ENCODE measurements around the gene SDHB.

SDHB gene

DNA sequence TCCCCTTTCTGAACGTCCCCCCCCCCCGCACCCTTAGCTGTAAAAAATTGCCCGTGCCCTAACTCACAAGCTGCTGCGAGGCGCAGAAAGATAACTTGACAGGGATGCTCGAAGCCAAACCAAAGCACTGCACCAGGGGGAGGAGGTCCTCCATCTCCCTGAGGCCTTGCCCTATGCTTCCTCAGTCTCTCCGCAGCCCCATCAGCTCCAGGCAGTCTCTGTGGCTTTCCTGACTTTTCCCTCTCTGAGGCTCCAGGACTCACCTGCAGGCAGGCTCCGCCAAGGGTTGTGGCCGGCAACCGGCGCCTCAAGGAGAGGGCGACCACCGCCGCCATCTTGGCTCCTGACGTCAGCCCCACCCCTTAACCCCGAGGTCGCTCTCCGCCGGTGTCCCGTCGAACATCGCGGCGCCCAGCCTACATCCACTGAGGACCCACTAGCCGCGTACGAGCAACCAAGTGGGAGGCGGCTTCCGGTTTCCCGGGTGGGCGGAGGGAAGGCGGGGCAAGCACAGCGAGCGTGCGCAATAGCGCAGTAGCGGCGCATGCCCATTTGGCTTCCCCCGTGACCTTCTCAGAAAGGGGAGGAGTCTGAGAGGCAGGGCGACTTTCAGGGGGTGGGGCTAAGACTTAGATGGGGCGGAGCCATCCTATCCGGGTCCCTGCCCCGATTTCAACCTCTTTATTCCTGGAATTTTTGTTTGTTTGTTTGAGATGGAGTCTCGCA, at the start of gene SDHB:
TSS of gene SDHB (minus strand) at position 348 of the 726 bp plus-strand sequence. CDS start at position 335, 13 bp downstream.
- DNase-seq: peak; percentile 83

GRCh38 chr1:17102232-17102631, 48.4 kb upstream of the SDHB start:
- no peak for DNase-seq

DNA sequence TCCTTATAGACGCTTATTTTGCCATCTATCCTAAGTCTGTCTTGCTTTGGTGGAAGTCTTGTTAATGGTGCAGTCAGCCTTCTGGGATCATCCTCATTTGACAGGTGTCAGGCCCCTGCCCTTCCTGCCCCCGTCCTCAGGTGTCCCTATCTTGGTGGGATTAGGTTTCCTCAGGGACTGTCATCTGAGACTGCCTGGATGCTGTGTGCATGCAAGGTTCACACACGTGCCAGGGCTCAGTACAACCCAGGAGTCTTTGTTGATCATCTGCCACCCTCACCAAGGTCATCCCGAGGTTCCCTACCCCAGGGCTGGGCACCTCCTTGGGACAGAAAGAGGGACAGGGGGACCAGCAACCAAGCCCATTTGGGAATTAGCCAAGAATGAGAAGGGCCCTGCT, 47.4 kb upstream of the SDHB start:
- DNase-seq: no peak

DNA sequence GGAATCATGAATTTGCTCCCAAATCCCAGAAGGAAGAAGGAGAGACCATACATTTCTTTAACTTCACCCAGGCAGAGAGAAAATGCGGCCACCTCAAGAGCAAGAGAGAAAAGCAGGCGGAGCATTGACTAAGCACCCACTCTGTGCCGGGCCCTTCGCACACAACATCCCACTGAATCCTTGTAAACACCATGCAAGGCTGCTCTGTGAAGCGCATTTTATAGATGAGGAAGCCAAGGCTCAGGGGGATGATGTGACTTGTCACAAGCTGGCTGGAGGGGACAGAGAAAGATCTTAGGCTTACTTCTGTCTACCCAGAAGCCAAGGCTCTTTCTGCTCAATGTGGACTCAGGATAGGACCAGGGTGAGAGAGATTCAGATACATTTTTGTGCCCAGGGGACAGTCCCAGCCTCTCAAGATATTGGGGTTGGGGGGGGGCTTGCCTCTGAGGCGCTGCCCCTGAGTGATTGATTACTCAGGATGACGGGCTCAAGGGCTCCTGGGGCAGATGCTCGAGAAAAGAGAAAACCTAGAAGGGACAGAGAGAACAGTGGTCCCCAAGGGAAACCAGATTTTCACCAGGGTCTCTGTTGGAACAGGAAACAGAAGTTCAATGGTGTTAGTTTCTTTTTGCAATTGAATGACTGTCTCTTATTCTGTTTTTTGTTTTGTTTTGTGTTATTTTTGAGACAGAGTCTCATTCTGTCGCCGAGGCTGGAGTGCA, 45.9 kb upstream of the SDHB start:
- DNase-seq: no peak

DNA sequence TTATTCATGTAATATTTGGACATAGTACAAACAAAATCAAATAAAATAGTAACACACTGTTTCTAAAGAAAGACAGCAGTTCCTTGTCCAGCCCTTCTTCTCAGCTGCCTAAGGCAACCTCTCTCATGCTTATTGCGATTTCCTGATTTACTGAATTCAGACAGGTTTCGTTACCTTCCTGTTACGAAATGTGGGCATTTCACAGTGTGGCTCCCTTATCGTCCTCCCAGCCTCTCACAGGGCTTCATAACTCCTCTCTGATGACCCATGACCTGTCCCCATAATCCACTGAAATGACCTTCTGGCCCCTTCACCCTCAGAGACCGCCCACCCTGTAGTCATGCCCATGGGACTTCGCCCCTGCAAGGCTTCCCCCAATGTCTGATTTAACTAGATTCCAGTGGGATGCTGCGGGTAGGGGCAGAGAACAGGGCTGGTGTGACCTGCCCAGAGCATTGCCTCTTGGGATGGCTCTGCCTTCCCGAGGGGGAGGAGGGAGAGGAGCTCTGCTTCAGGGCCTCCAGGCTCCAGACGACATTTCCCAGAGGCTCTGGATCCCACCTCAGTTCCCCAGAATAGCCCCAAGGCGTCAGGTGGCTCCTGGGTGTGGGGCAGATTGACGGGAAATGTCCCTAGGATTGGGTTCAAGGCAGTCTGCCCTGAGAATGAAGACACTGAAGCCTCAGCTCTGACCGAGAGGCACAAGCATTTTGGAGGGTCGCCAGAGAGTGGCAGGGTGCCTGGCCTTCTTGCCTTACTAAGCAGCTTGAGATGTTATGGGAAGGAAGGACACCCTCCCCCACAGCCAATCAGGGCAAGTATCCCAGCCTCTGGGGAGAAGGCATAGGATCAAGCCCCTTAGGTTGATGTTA, 44.9 kb upstream of the SDHB start:
- no peak for DNase-seq

DNA sequence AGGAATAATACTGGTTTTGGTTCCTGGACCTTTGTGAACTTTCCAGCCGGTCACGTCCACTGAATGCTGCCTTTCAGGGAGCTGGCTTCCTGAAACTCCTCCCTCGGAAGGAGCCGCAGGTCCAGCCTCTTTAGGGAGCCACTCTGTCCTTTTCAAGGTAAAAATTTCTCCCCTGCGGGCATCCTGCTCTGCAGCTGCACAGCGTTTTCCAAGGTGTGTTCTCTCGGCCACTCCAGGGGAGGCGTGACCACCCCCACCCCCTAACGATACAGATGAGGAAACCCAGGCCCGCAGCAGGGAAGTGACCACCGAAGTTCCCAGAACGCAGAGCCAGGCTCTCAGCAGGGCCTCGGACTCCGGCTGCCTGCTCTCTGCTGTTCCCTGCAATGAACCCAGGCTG, 44.0 kb upstream of the SDHB start:
- DNase-seq: no peak

DNA sequence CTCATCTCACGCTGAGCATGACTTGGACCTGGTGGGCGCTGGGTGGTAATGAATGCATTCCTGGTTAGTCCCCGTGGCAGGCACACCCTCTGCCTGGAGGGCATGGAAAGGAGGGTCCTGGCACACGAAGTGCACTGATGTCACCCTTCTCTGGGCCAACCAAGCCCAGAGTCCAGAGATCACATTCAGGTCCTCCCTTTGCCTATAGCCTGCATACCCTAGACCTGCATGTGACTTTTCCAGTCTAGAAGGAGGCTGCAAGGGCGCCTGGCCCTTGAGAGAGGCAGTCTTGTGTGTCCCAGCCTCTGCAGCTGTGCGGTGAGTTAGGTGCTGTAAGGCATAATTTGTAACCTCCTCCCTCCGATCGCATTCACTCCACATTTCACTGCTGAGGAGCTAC, 43.3 kb upstream of the SDHB start:
- no peak for DNase-seq

DNA sequence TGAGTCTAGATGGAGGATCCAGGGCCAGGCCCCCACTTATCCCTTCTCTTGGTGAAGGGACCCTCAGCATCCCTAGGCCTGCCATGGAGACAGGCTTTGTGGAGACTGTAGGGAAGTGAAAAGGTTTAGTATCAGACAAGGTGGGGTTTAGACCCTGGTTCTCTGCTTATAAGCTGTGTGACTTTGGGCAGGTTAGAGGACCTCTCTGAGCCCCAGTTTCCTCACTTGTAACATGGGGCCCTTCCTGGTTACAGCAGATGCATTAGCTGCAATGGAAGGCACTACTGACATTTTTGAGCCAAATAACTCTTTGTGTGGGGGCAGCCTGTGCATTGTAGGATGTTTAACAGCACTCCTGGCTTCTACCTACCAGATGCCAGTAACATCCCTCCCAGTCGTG, 42.8 kb upstream of the SDHB start:
- DNase-seq: no peak

- no peak for DNase-seq
Observed at GRCh38 chr1:17095141-17095540, 41.3 kb upstream of the SDHB start.

DNA sequence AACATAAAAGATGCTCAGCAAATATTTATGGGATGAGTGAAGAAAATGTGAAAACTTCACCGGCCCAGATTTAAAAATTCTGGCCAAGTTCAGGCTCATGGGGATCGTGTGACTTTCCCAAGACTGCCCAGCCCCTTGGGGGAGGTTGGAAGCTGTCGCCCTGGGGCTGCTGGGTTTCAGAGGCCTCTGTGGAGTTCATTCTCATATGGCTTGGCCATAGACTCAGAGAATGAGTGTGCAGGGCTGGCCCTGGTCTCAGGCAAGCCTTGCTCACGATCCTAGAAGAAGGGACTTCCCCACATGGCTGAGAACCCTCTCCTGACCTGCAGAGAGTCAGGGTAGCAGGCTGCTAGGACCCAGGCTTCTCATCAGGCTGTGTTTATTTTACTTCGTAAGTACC, 40.8 kb upstream of the SDHB start:
- DNase-seq: no peak

- no peak for DNase-seq
Observed at GRCh38 chr1:17093822-17094393, 40.1 kb upstream of the SDHB start.

GRCh38 chr1:17091252-17091651, 37.4 kb upstream of the SDHB start:
- DNase-seq: no peak

DNA sequence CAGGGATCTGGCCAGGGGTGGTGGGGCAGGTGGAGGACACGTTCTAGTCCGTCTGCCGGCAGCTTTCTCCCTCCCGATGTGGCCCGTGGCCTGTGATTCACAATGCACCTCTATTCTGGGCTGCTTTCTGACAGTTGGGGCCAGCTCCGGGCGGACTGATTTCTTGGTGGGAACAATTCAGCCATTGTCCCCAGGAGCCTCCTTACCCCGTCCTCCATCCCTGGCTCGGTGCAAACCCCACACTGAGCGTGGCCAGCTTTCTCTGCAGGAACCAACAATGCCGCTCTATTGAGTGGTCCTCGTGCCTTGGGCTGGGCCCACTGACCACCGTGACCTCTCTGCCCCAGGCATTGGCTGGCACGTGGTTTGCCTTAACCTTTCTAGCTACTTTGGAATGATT, 35.7 kb upstream of the SDHB start:
- DNase-seq: no peak

DNA sequence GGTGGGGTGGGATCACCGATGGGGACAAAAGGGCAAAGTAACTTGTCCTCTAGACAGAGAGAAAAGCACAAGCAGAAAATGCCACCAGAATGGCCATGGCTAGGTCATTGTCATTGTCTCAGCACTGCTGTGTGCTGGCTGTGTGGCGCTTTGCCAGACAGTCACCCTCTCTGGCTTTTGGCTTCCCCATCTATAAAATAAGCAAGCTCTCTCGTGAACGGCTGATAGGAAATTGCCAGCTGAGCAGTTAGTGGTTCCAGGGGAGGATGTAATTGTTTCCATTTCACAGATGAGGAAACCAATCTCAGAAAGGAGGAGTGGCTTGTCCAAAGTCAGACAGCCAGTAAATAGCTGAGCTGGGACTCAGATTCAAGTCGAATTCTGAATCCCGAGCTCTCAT, 32.9 kb upstream of the SDHB start:
- DNase-seq: no peak

GRCh38 chr1:17084787-17085186, 31.0 kb upstream of the SDHB start:
- no peak for DNase-seq

DNA sequence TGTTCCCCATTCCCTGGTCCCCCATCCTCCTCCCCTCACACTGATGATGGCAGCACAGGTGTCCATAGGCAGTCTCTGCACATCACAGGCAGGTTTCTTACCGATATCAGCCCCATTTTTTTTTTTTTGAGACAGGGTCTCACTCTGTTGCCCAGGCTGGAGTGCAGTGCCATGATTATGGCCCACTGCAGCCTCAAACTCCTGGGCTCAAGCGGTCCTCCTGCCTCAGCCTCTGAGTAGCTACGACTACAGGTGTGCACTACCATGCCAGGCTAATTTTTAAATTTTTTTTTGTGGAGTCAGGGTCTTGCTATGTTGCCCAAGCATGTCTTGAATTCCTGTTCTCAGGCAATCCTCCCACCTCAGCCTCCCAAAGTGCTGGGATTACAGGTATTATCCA, 28.9 kb upstream of the SDHB start:
- DNase-seq: no peak

DNA sequence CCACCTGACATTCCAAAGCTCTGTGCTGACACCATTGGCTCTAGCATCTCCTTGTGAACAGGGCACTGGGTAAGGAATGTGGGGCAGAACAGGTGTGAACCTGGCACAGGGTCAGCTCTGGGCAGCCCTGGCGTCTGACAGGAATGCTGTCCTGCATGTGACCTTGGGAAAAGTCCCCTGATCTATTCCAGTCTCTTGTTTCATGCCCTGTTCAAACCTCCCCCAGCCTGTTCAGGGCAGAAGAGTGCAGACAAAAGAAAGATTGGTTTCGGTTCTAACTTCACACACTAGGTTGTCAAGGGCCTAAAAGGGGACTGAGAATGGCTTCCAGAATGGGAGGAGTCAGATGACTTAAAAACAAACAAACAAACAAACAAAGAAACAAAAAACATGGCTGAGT, 27.6 kb upstream of the SDHB start:
- DNase-seq: no peak

DNA sequence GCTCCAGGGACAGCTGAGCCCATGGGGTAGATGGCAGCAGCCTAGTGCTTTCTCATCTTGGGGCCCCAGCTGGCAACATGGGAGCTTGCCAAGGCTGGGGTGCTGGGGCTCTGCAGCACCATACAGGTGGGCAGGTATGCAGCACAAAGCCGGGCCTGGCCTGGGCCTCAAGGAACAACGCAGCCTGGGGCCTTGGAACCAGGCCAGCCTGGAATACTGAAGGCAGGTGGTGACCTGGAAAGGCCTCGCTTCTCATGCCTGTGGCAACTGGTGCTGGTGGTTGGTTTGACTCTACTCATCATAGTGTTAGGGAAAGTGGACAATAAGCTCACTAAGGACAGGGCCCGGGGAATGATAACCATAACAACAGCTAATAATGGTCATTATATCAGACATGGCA, 27.0 kb upstream of the SDHB start:
- no peak for DNase-seq

GRCh38 chr1:17080085-17080759, 26.4 kb upstream of the SDHB start:
- no peak for DNase-seq

DNA sequence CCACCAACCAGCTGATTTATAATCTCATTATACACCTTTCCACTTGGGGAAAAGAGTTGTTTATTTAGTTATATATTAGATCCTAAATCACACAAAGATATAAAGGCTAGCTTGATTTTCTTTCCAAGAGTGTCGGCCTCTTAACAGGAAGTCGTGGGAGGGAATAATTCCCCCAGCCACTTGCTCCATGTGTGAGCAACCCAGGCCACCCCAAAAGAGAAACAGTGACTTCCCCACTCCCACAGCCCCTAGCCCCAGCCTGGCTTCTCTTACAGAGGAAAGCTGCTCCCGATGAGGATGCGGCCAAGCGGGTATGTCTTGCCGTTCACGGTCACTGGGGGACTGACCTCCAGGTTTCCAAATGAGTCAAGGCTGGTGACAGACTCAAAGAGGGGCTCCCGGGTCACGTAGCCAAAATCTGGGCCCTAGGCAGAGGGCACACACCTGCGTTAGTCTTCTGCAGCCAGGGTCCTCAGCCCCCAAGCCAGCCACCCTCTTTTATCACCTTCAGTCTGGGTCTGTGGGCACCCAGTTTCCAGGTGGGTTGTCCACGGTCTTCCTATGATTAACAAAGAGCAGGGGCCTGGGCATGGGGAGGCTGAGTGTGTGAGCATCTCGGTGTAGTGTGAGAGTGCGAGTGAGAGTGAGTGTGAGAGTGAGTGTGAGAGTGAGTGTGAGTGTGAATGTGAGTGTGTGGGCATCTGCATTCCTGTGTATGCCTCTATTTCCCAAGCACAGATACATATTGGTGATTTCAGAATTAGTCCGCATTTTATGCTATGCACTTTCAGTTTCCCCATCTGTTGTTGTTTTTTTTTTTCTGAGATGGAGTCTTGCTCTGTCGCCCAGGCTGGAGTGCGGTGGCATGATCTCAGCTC, 25.4 kb upstream of the SDHB start:
- no peak for DNase-seq

- DNase-seq: no peak
Observed at GRCh38 chr1:17075470-17076255, 21.8 kb upstream of the SDHB start.

Measured in NCI-H187 treated with DMSO at 0.1 percent for 48 hours (cell line).